Neural cell (in vitro differentiated cells): ENCODE data around the gene RNGTT. TPM values are rescaled to one million over a fixed set of nuclear protein-coding genes. Genes with fewer than 3 reads are reported as not detected.

ENCODE experiments used
- H2AFZ ChIP-seq: fragments of 200-600, 300-800 bp; sonication (generic), shearing (Covaris generic); 2 replicates; pipeline ENCODE4 v1.6.0; 2014; ENCODE audit warnings: low read depth, mild to moderate bottlenecking, antibody characterized with exemption, low read length, moderate library complexity
- H3F3A ChIP-seq: fragments of 200-600 bp; shearing (Covaris generic); 2 replicates; pipeline ENCODE4 v1.6.1; 2016; ENCODE audit warnings: mild to moderate bottlenecking, moderate library complexity, mixed read lengths, antibody characterized with exemption, low read length; ENCODE audit not compliant: insufficient read depth, poor library complexity, severe bottlenecking
- H3K27ac ChIP-seq: fragments of 200-600, 300-800 bp; sonication (generic), shearing (Covaris generic); 2 replicates; pipeline ENCODE4 v1.5.1; 2014; ENCODE audit warnings: mild to moderate bottlenecking, low read length, moderate library complexity
- H3K27me3 ChIP-seq: fragments of 300-800, 200-600 bp; sonication (generic), shearing (Covaris generic); 2 replicates; pipeline ENCODE4 v1.6.0; 2014; ENCODE audit warnings: mild to moderate bottlenecking, low read depth, low read length, moderate library complexity; ENCODE audit not compliant: insufficient read depth
- H3K36me3 ChIP-seq: fragments of 300-800, 200-600 bp; sonication (generic), shearing (Covaris generic); 2 replicates; pipeline ENCODE4 v1.5.1; 2014; ENCODE audit warnings: mild to moderate bottlenecking, antibody characterized with exemption, low read length, moderate library complexity; ENCODE audit not compliant: insufficient read depth
- H3K4me2 ChIP-seq: fragments of 300-800, 200-600 bp; sonication (generic), shearing (Covaris generic); 2 replicates; pipeline ENCODE4 v1.6.0; 2014; ENCODE audit warnings: mild to moderate bottlenecking, low read length
- H3K4me3 ChIP-seq: fragments of 300-800, 200-600 bp; sonication (generic), shearing (Covaris generic); 2 replicates; pipeline ENCODE4 v1.5.1; 2014; ENCODE audit warnings: mild to moderate bottlenecking, low read length, moderate library complexity
- H3K79me2 ChIP-seq: fragments of 200-600 bp; shearing (Covaris generic); replicated peaks from 2 replicates; pipeline ENCODE4 v1.6.0; 2014; ENCODE audit warnings: mild to moderate bottlenecking, low read length, moderate library complexity; ENCODE audit not compliant: insufficient read depth
- H3K9ac ChIP-seq: fragments of 300-800, 200-600 bp; sonication (generic), shearing (Covaris generic); 2 replicates; pipeline ENCODE4 v1.6.1; 2016; ENCODE audit warnings: mild to moderate bottlenecking, low read length, mixed read lengths
- H3K9me2 ChIP-seq: fragments of 200-600 bp; shearing (Covaris generic); 2 replicates; pipeline ENCODE4 v1.6.1; 2016; ENCODE audit warnings: mild to moderate bottlenecking, low read length, mixed read lengths; ENCODE audit not compliant: insufficient read depth
- H3K9me3 ChIP-seq: fragments of 200-600, 300-800 bp; sonication (generic), shearing (Covaris generic); 2 replicates; pipeline ENCODE4 v1.6.1; 2016; ENCODE audit warnings: mild to moderate bottlenecking, mixed run types, low read length, moderate library complexity, mixed read lengths
- H4K20me1 ChIP-seq: fragments of 200-600 bp; shearing (Covaris generic); 2 replicates; pipeline ENCODE4 v1.6.1; 2016; ENCODE audit warnings: mild to moderate bottlenecking, mixed run types; ENCODE audit not compliant: insufficient read depth
- MXI1 ChIP-seq: fragments of 450-650 bp; conservative IDR thresholded peaks from 2 replicates; pipeline ENCODE4 v1.6.1; 2014; ENCODE audit warnings: antibody characterized with exemption, mild to moderate bottlenecking; ENCODE audit not compliant: poor library complexity, severe bottlenecking
- POLR2AphosphoS5 ChIP-seq: IDR thresholded peaks from 2 replicates; pipeline ENCODE4 v1.6.1; 2012
- RAD21 ChIP-seq: fragments of 450-650 bp; conservative IDR thresholded peaks from 2 replicates; pipeline ENCODE4 v1.6.1; 2014; ENCODE audit warnings: antibody characterized with exemption, mild to moderate bottlenecking, moderate library complexity
- SMC3 ChIP-seq: fragments of 450-650 bp; conservative IDR thresholded peaks from 2 replicates; pipeline ENCODE4 v1.6.1; 2014; ENCODE audit warnings: antibody characterized with exemption, mild to moderate bottlenecking, moderate library complexity; ENCODE audit not compliant: poor library complexity
- TAF1 ChIP-seq: IDR thresholded peaks from 2 replicates; pipeline ENCODE4 v1.6.1; 2012; ENCODE audit warnings: low read depth
- polyA plus RNA-seq: library from polyadenylated mRNA; depleted of rRNA; stranded (reverse); fragments of >200 nt; gene quantifications from 2 replicates; pipeline ENCODE4 v1.2.3, GENCODE V29; 2014
- TF ChIP-seq, protein P1 (sequence below): IDR thresholded peaks from 2 replicates; pipeline ENCODE4 v1.6.1; 2012; ENCODE audit warnings: borderline replicate concordance
- TF ChIP-seq, protein P2 (sequence below): fragments of 450-650 bp; IDR thresholded peaks from 2 replicates; pipeline ENCODE4 v1.5.1; 2014; ENCODE audit warnings: antibody characterized with exemption, mild to moderate bottlenecking, moderate library complexity; ENCODE audit not compliant: poor library complexity, severe bottlenecking

Gene RNGTT
- polyA plus RNA-seq, 1 donor from 2014 or later, result 28.3 TPM

DNA sequence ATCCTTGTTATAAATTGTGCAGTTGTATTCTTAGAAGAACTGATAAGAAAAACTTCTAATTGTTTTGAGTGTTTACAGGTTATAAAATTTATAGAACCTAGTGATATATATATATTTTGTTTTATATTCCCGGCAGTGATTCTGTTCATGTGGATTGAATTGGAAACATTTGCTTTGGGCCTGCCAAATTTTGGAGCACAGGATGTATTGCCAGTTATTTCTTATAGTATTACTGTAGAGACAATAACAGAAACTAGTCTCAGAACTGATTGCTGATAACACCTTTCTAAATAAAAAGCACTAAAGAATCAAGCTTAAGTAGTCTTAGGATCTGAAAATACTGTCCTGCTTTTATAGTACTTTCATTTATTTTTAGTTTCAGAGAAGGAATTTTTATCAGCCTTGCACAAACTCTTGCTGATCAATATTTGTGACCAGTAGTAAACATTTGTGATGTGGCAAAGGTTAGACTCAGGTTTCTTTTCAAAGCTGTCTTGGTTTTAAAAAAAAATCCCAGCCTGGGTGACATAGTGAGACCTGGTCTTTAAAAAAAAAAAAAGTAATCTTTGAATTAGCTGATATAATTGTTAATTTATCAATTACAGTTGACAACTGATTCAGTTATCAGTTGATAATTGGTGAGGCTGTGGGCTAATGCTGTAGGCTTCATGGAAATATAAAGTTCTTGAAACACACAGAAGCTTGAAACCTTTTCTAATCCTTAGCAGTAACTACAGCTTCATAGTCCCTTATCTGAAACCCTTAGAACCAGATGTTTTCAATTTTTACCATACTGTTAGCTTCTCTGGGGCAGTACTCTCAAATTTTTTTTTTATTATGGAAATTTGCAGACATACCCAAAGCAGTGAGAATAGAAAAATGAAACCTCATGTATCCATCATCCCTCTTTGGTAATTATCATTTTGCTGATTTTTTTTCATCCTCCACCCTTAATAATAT lies 42.4 kb downstream of the RNGTT start:
- Histone ChIP-seq H2AFZ (no peak overlapping the region), H3F3A (no peaks in the 10 kb centered on the region), H3K27ac (no peak overlapping the region), H3K4me3 (no peak overlapping the region), H3K79me2 (no peaks in the 10 kb centered on the region), H3K9ac (no peak overlapping the region), H3K9me2 (no peaks in the 10 kb centered on the region), H4K20me1 (no peaks in the 10 kb centered on the region), H3K9me3 (no peaks in the 10 kb centered on the region), H3K4me2 (no peak overlapping the region), H3K36me3 (peaks cover 4% of the 10 kb centered on the region), H3K27me3 (no peaks in the 10 kb centered on the region)
- TF ChIP-seq POLR2AphosphoS5 (no peak), TAF1 (no peak), RAD21 (no peak)

DNA sequence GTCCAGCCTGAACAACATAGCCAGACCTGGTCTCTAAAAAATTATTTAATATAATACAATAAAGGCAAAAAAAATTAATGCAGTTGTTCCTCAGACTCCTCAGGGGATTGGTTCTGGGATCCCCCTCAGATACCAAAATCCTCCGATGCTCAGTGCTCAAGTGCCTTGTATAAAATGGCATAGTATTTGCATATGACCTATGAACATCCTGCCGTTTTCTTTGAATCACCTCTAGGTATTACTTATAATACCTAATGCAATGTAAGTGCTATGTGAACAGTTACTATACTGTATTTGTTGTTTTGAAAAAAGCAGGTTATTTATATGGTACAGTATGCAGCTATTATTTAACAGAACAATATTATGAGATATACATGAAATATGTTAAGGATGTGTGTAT lies 43.3 kb downstream of the RNGTT start:
- Histone ChIP-seq H3K36me3 (peaks cover 4% of the 10 kb centered on the region), H4K20me1 (no peaks in the 10 kb centered on the region), H3K9me3 (no peaks in the 10 kb centered on the region), H3K4me2 (no peak overlapping the region), H3F3A (no peaks in the 10 kb centered on the region), H3K9me2 (no peaks in the 10 kb centered on the region), H3K9ac (no peak overlapping the region), H2AFZ (no peak overlapping the region), H3K79me2 (no peaks in the 10 kb centered on the region), H3K27ac (no peak overlapping the region), H3K4me3 (no peak overlapping the region), H3K27me3 (no peaks in the 10 kb centered on the region)
- TF ChIP-seq MXI1, result no peak
- TF ChIP-seq TAF1, result no peak

DNA sequence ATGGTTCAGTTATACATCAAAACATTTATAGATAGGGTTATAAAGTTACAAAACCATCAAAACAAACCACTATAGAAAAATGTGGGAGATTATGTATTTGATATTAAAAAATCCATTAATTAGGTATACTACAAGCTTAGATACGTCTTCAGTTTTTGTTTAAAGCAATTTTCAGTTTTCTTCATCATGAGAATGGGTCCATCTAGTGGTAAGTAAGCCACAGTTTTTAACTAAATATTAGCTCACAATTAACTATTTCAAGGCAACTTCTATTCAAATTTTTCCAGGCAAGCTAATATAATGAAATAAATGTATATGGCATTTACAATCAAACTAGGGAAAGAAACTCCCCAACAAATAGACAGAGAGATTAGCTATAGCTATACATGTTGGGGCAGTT lies 44.4 kb downstream of the RNGTT start:
- H3K27ac ChIP-seq, result no peak overlapping the region
- H3K9me3 ChIP-seq, result no peaks in the 10 kb centered on the region
- H3K9ac ChIP-seq, result no peak overlapping the region
- peaks cover 4% of the 10 kb centered on the region for H3K36me3 ChIP-seq
- no peaks in the 10 kb centered on the region for H4K20me1 ChIP-seq
- no peaks in the 10 kb centered on the region for H3F3A ChIP-seq
- no peak overlapping the region for H3K4me3 ChIP-seq
- no peaks in the 10 kb centered on the region for H3K79me2 ChIP-seq
- peak; percentile 16 for TF ChIP-seq SMC3
- no peak for TF ChIP-seq MXI1
- TF ChIP-seq, protein P1, sequence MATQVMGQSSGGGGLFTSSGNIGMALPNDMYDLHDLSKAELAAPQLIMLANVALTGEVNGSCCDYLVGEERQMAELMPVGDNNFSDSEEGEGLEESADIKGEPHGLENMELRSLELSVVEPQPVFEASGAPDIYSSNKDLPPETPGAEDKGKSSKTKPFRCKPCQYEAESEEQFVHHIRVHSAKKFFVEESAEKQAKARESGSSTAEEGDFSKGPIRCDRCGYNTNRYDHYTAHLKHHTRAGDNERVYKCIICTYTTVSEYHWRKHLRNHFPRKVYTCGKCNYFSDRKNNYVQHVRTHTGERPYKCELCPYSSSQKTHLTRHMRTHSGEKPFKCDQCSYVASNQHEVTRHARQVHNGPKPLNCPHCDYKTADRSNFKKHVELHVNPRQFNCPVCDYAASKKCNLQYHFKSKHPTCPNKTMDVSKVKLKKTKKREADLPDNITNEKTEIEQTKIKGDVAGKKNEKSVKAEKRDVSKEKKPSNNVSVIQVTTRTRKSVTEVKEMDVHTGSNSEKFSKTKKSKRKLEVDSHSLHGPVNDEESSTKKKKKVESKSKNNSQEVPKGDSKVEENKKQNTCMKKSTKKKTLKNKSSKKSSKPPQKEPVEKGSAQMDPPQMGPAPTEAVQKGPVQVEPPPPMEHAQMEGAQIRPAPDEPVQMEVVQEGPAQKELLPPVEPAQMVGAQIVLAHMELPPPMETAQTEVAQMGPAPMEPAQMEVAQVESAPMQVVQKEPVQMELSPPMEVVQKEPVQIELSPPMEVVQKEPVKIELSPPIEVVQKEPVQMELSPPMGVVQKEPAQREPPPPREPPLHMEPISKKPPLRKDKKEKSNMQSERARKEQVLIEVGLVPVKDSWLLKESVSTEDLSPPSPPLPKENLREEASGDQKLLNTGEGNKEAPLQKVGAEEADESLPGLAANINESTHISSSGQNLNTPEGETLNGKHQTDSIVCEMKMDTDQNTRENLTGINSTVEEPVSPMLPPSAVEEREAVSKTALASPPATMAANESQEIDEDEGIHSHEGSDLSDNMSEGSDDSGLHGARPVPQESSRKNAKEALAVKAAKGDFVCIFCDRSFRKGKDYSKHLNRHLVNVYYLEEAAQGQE, result no peak
- TF ChIP-seq, protein P2, sequence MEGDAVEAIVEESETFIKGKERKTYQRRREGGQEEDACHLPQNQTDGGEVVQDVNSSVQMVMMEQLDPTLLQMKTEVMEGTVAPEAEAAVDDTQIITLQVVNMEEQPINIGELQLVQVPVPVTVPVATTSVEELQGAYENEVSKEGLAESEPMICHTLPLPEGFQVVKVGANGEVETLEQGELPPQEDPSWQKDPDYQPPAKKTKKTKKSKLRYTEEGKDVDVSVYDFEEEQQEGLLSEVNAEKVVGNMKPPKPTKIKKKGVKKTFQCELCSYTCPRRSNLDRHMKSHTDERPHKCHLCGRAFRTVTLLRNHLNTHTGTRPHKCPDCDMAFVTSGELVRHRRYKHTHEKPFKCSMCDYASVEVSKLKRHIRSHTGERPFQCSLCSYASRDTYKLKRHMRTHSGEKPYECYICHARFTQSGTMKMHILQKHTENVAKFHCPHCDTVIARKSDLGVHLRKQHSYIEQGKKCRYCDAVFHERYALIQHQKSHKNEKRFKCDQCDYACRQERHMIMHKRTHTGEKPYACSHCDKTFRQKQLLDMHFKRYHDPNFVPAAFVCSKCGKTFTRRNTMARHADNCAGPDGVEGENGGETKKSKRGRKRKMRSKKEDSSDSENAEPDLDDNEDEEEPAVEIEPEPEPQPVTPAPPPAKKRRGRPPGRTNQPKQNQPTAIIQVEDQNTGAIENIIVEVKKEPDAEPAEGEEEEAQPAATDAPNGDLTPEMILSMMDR, result peak; percentile 36
- peak; percentile 35 for TF ChIP-seq RAD21
- no peak overlapping the region for H2AFZ ChIP-seq
- H3K9me2 ChIP-seq, result no peaks in the 10 kb centered on the region
- no peaks in the 10 kb centered on the region for H3K27me3 ChIP-seq
- H3K4me2 ChIP-seq, result no peak overlapping the region
